Memory B cell (primary cell): ENCODE data around the gene SLC35A5.

Source experiments
- ATAC-seq: fragments of 150-1000 bp; cut with Tn5 transposase; 2 replicates; pipeline ENCODE4 v1.10.0; 2021; ENCODE audit warnings: low read depth, mild to moderate bottlenecking, moderate library complexity
- DNase-seq, 2 donors: peaks; one replicate each; pipeline ENCODE4 v3.0.0; 2022; ENCODE audit warnings: low spot score in 2 of 2
- H3K27ac Mint-ChIP-seq: one replicate; pipeline ENCODE4 v1.8.0; 2022; ENCODE audit warnings: mild to moderate bottlenecking, moderate library complexity, mixed read lengths
- H3K27me3 Mint-ChIP-seq: one replicate; pipeline ENCODE4 v1.8.0; 2022; ENCODE audit warnings: mixed read lengths
- H3K36me3 Mint-ChIP-seq: one replicate; pipeline ENCODE4 v1.8.0; 2022; ENCODE audit warnings: mild to moderate bottlenecking, mixed read lengths
- H3K4me1 Mint-ChIP-seq: one replicate; pipeline ENCODE4 v1.8.0; 2022; ENCODE audit warnings: mixed read lengths
- H3K4me3 Mint-ChIP-seq: one replicate; pipeline ENCODE4 v1.8.0; 2022; ENCODE audit warnings: mild to moderate bottlenecking, moderate library complexity, mixed read lengths
- H3K9me3 Mint-ChIP-seq: one replicate; pipeline ENCODE4 v1.8.0; 2022; ENCODE audit warnings: mixed read lengths

Gene SLC35A5

GRCh38 chr3:112587336-112587735 lies 25.5 kb downstream of the SLC35A5 start:
- peaks cover 42% of the 10 kb centered on the region for H3K36me3 Mint-ChIP-seq
- H3K9me3 Mint-ChIP-seq, result peaks cover under 1% of the 10 kb centered on the region
- ATAC-seq (no peak), DNase-seq (no peak)
- no peaks in the 10 kb centered on the region for H3K27me3 Mint-ChIP-seq
- H3K4me1 Mint-ChIP-seq, result peaks cover 18% of the 10 kb centered on the region
- H3K4me3 Mint-ChIP-seq, result no peak overlapping the region
- H3K27ac Mint-ChIP-seq, result peak overlapping the region; percentile 68

- peaks cover 38% of the 10 kb centered on the region for H3K36me3 Mint-ChIP-seq
- H3K9me3 Mint-ChIP-seq, result peaks cover 3% of the 10 kb centered on the region
- no peaks in the 10 kb centered on the region for H3K27me3 Mint-ChIP-seq
- no peak overlapping the region for H3K4me3 Mint-ChIP-seq
- H3K27ac Mint-ChIP-seq, result no peak overlapping the region
- no peak for ATAC-seq
- no peak for DNase-seq
- H3K4me1 Mint-ChIP-seq, result peaks cover 12% of the 10 kb centered on the region
Observed at GRCh38 chr3:112593258-112593657, 31.4 kb downstream of the SLC35A5 start.

GRCh38 chr3:112594856-112595255 lies 33.0 kb downstream of the SLC35A5 start:
- ATAC-seq (no peak), DNase-seq (no peak)
- peaks cover 3% of the 10 kb centered on the region for H3K9me3 Mint-ChIP-seq
- no peak overlapping the region for H3K27ac Mint-ChIP-seq
- H3K36me3 Mint-ChIP-seq, result peaks cover 34% of the 10 kb centered on the region
- H3K4me1 Mint-ChIP-seq, result peaks cover 12% of the 10 kb centered on the region
- no peaks in the 10 kb centered on the region for H3K27me3 Mint-ChIP-seq
- H3K4me3 Mint-ChIP-seq, result no peak overlapping the region

GRCh38 chr3:112597945-112598344 lies 36.1 kb downstream of the SLC35A5 start:
- H3K27me3 Mint-ChIP-seq, result no peaks in the 10 kb centered on the region
- H3K4me1 Mint-ChIP-seq, result peaks cover 3% of the 10 kb centered on the region
- ATAC-seq (no peak), DNase-seq (no peak)
- no peak overlapping the region for H3K27ac Mint-ChIP-seq
- no peaks in the 10 kb centered on the region for H3K9me3 Mint-ChIP-seq
- no peak overlapping the region for H3K4me3 Mint-ChIP-seq
- H3K36me3 Mint-ChIP-seq, result peaks cover 10% of the 10 kb centered on the region

- no peaks in the 10 kb centered on the region for H3K27me3 Mint-ChIP-seq
- H3K36me3 Mint-ChIP-seq, result peaks cover 7% of the 10 kb centered on the region
- no peak overlapping the region for H3K4me3 Mint-ChIP-seq
- no peak for DNase-seq
- no peaks in the 10 kb centered on the region for H3K9me3 Mint-ChIP-seq
- ATAC-seq, result no peak
- H3K4me1 Mint-ChIP-seq, result peaks cover 3% of the 10 kb centered on the region
- no peak overlapping the region for H3K27ac Mint-ChIP-seq
Observed at GRCh38 chr3:112598731-112599130, 36.9 kb downstream of the SLC35A5 start.

- no peak overlapping the region for H3K4me3 Mint-ChIP-seq
- peaks cover 3% of the 10 kb centered on the region for H3K4me1 Mint-ChIP-seq
- no peak for DNase-seq
- no peak overlapping the region for H3K27ac Mint-ChIP-seq
- H3K27me3 Mint-ChIP-seq, result peaks cover under 1% of the 10 kb centered on the region
- H3K36me3 Mint-ChIP-seq, result peaks cover 3% of the 10 kb centered on the region
- no peak for ATAC-seq
- no peaks in the 10 kb centered on the region for H3K9me3 Mint-ChIP-seq
Observed at GRCh38 chr3:112602217-112602838, 40.5 kb downstream of the SLC35A5 start.

- Mint-ChIP-seq H3K4me3 (no peak overlapping the region), H3K27ac (no peak overlapping the region), H3K27me3 (peaks cover 1% of the 10 kb centered on the region), H3K36me3 (no peaks in the 10 kb centered on the region), H3K9me3 (no peaks in the 10 kb centered on the region), H3K4me1 (peaks cover 3% of the 10 kb centered on the region)
- ATAC-seq (no peak), DNase-seq (no peak)
Observed at GRCh38 chr3:112604536-112604935, 42.7 kb downstream of the SLC35A5 start.

- H3K4me1 Mint-ChIP-seq, result peaks cover 3% of the 10 kb centered on the region
- no peaks in the 10 kb centered on the region for H3K9me3 Mint-ChIP-seq
- DNase-seq (no peak), ATAC-seq (no peak)
- H3K4me3 Mint-ChIP-seq, result no peak overlapping the region
- no peaks in the 10 kb centered on the region for H3K36me3 Mint-ChIP-seq
- no peak overlapping the region for H3K27ac Mint-ChIP-seq
- peaks cover 1% of the 10 kb centered on the region for H3K27me3 Mint-ChIP-seq
Observed at GRCh38 chr3:112605285-112605684, 43.4 kb downstream of the SLC35A5 start.

- ATAC-seq, result no peak
- no peaks in the 10 kb centered on the region for H3K9me3 Mint-ChIP-seq
- no peak overlapping the region for H3K27ac Mint-ChIP-seq
- H3K27me3 Mint-ChIP-seq, result peaks cover 1% of the 10 kb centered on the region
- H3K4me1 Mint-ChIP-seq, result peaks cover 3% of the 10 kb centered on the region
- DNase-seq, result no peak
- no peaks in the 10 kb centered on the region for H3K36me3 Mint-ChIP-seq
- H3K4me3 Mint-ChIP-seq, result no peak overlapping the region
Observed at GRCh38 chr3:112606098-112606497, 44.3 kb downstream of the SLC35A5 start.

GRCh38 chr3:112607863-112608262 lies 46.0 kb downstream of the SLC35A5 start:
- no peaks in the 10 kb centered on the region for H3K9me3 Mint-ChIP-seq
- H3K4me3 Mint-ChIP-seq, result no peak overlapping the region
- no peak overlapping the region for H3K27ac Mint-ChIP-seq
- no peak for DNase-seq
- ATAC-seq, result no peak
- peaks cover 1% of the 10 kb centered on the region for H3K27me3 Mint-ChIP-seq
- no peaks in the 10 kb centered on the region for H3K4me1 Mint-ChIP-seq
- H3K36me3 Mint-ChIP-seq, result no peaks in the 10 kb centered on the region

GRCh38 chr3:112610121-112610520 lies 48.3 kb downstream of the SLC35A5 start:
- no peak for DNase-seq
- Mint-ChIP-seq H3K9me3 (no peaks in the 10 kb centered on the region), H3K27me3 (peaks cover 3% of the 10 kb centered on the region), H3K36me3 (no peaks in the 10 kb centered on the region), H3K4me3 (no peak overlapping the region), H3K27ac (no peak overlapping the region), H3K4me1 (no peaks in the 10 kb centered on the region)
- no peak for ATAC-seq

- H3K4me1 Mint-ChIP-seq, result no peaks in the 10 kb centered on the region
- H3K4me3 Mint-ChIP-seq, result no peak overlapping the region
- H3K9me3 Mint-ChIP-seq, result no peaks in the 10 kb centered on the region
- DNase-seq (no peak), ATAC-seq (no peak)
- no peaks in the 10 kb centered on the region for H3K36me3 Mint-ChIP-seq
- H3K27me3 Mint-ChIP-seq, result peaks cover 3% of the 10 kb centered on the region
- H3K27ac Mint-ChIP-seq, result no peak overlapping the region
Observed at GRCh38 chr3:112611752-112612515, 50.1 kb downstream of the SLC35A5 start.

- peaks cover 2% of the 10 kb centered on the region for H3K27me3 Mint-ChIP-seq
- no peak overlapping the region for H3K4me3 Mint-ChIP-seq
- H3K36me3 Mint-ChIP-seq, result no peaks in the 10 kb centered on the region
- ATAC-seq (no peak), DNase-seq (no peak)
- no peak overlapping the region for H3K27ac Mint-ChIP-seq
- H3K9me3 Mint-ChIP-seq, result no peaks in the 10 kb centered on the region
- no peaks in the 10 kb centered on the region for H3K4me1 Mint-ChIP-seq
Observed at GRCh38 chr3:112615989-112616731, 54.3 kb downstream of the SLC35A5 start.

- H3K4me3 Mint-ChIP-seq, result no peak overlapping the region
- no peaks in the 10 kb centered on the region for H3K4me1 Mint-ChIP-seq
- no peaks in the 10 kb centered on the region for H3K9me3 Mint-ChIP-seq
- no peaks in the 10 kb centered on the region for H3K36me3 Mint-ChIP-seq
- ATAC-seq (no peak), DNase-seq (no peak)
- H3K27ac Mint-ChIP-seq, result no peak overlapping the region
- H3K27me3 Mint-ChIP-seq, result peaks cover 2% of the 10 kb centered on the region
Observed at GRCh38 chr3:112617285-112617684, 55.4 kb downstream of the SLC35A5 start.
